ENCODE results near the gene CERS6. TPM values are rescaled to one million over a fixed set of nuclear protein-coding genes. Genes with fewer than 3 reads are reported as not detected.

Gene CERS6
- total RNA-seq, 1 donor = 23.9 TPM

GRCh38 chr2:168589236-168590211 lies 133.5 kb downstream of the CERS6 start:
- DNase-seq (ENCODE audit: insufficient read length, low spot score, missing footprints) = no peak
- no peak overlapping the region for H3K4me3 ChIP-seq (ENCODE audit: insufficient read depth, low read length)
- no peak overlapping the region for H3K27ac ChIP-seq (ENCODE audit: low read depth, low read length)
- no peak overlapping the region for H3K4me2 ChIP-seq (ENCODE audit: insufficient read depth, low read length)
- H3K4me1 ChIP-seq (ENCODE audit: insufficient read depth, low read length) = peaks cover 4% of the 10 kb centered on the region
- H3K27me3 ChIP-seq (ENCODE audit: insufficient read depth, low read length) = no peaks in the 10 kb centered on the region
- H3K79me2 ChIP-seq (ENCODE audit: insufficient read depth, low read length) = peaks cover 4% of the 10 kb centered on the region
- no peaks in the 10 kb centered on the region for H4K20me1 ChIP-seq (ENCODE audit: insufficient read depth, low read length)
- H2AFZ ChIP-seq (ENCODE audit: low read length) = no peak overlapping the region
- H3K36me3 ChIP-seq (ENCODE audit: insufficient read depth, low read length) = no peaks in the 10 kb centered on the region
- no peak for TF ChIP-seq CTCF (IDR thresholded peaks at IDR 0.05; ENCODE audit: extremely low read depth, low read depth, low read length)
- no peaks in the 10 kb centered on the region for H3K9me3 ChIP-seq (ENCODE audit: low read depth, low read length)

- Histone ChIP-seq H3K79me2 (ENCODE audit: insufficient read depth, low read length) (no peaks in the 10 kb centered on the region), H3K36me3 (ENCODE audit: insufficient read depth, low read length) (no peaks in the 10 kb centered on the region), H3K27ac (ENCODE audit: low read depth, low read length) (no peak overlapping the region), H2AFZ (ENCODE audit: low read length) (no peak overlapping the region), H3K4me1 (ENCODE audit: insufficient read depth, low read length) (no peaks in the 10 kb centered on the region), H3K4me2 (ENCODE audit: insufficient read depth, low read length) (no peak overlapping the region), H3K9me3 (ENCODE audit: low read depth, low read length) (no peaks in the 10 kb centered on the region), H3K4me3 (ENCODE audit: insufficient read depth, low read length) (no peak overlapping the region), H4K20me1 (ENCODE audit: insufficient read depth, low read length) (no peaks in the 10 kb centered on the region), H3K27me3 (ENCODE audit: insufficient read depth, low read length) (no peaks in the 10 kb centered on the region)
- TF ChIP-seq CTCF (IDR thresholded peaks at IDR 0.05; ENCODE audit: extremely low read depth, low read depth, low read length) = no peak
- no peak for DNase-seq (ENCODE audit: insufficient read length, low spot score, missing footprints)
Observed at GRCh38 chr2:168592181-168592831, 136.2 kb downstream of the CERS6 start.

- no peak overlapping the region for H2AFZ ChIP-seq (ENCODE audit: low read length)
- no peak overlapping the region for H3K4me3 ChIP-seq (ENCODE audit: insufficient read depth, low read length)
- no peak overlapping the region for H3K4me2 ChIP-seq (ENCODE audit: insufficient read depth, low read length)
- peak; percentile 18 for DNase-seq (ENCODE audit: insufficient read length, low spot score, missing footprints)
- H3K79me2 ChIP-seq (ENCODE audit: insufficient read depth, low read length) = no peaks in the 10 kb centered on the region
- no peaks in the 10 kb centered on the region for H3K27me3 ChIP-seq (ENCODE audit: insufficient read depth, low read length)
- no peaks in the 10 kb centered on the region for H3K9me3 ChIP-seq (ENCODE audit: low read depth, low read length)
- H3K4me1 ChIP-seq (ENCODE audit: insufficient read depth, low read length) = no peaks in the 10 kb centered on the region
- H3K27ac ChIP-seq (ENCODE audit: low read depth, low read length) = no peak overlapping the region
- no peaks in the 10 kb centered on the region for H3K36me3 ChIP-seq (ENCODE audit: insufficient read depth, low read length)
- no peaks in the 10 kb centered on the region for H4K20me1 ChIP-seq (ENCODE audit: insufficient read depth, low read length)
- no peak for TF ChIP-seq CTCF (IDR thresholded peaks at IDR 0.05; ENCODE audit: extremely low read depth, low read depth, low read length)
Observed at GRCh38 chr2:168593713-168594112, 137.6 kb downstream of the CERS6 start.

- no peaks in the 10 kb centered on the region for H3K9me3 ChIP-seq (ENCODE audit: low read depth, low read length)
- H3K4me2 ChIP-seq (ENCODE audit: insufficient read depth, low read length) = no peak overlapping the region
Observed at GRCh38 chr2:168594778-168595177, 138.7 kb downstream of the CERS6 start.

More at GRCh38 chr2:168594778-168595177, 138.7 kb downstream of the CERS6 start:
- no peak for TF ChIP-seq CTCF (IDR thresholded peaks at IDR 0.05; ENCODE audit: extremely low read depth, low read depth, low read length)
- H3K79me2 ChIP-seq (ENCODE audit: insufficient read depth, low read length) = no peaks in the 10 kb centered on the region
- no peak overlapping the region for H2AFZ ChIP-seq (ENCODE audit: low read length)
- H4K20me1 ChIP-seq (ENCODE audit: insufficient read depth, low read length) = no peaks in the 10 kb centered on the region
- no peak for DNase-seq (ENCODE audit: insufficient read length, low spot score, missing footprints)
- H3K27me3 ChIP-seq (ENCODE audit: insufficient read depth, low read length) = no peaks in the 10 kb centered on the region
- H3K27ac ChIP-seq (ENCODE audit: low read depth, low read length) = no peak overlapping the region
- no peaks in the 10 kb centered on the region for H3K4me1 ChIP-seq (ENCODE audit: insufficient read depth, low read length)
- no peaks in the 10 kb centered on the region for H3K36me3 ChIP-seq (ENCODE audit: insufficient read depth, low read length)
- no peak overlapping the region for H3K4me3 ChIP-seq (ENCODE audit: insufficient read depth, low read length)

Data from osteoblast (primary cell).